GM13976 (cell line): ENCODE results near the gene PUS10.

Experiments used
- DNase-seq: peaks from one replicate; pipeline ENCODE4 v3.0.0; 2012; ENCODE audit warnings: low spot score
- CTCF ChIP-seq: IDR thresholded peaks from 2 replicates; pipeline ENCODE4 v1.5.1; 2012; ENCODE audit warnings: borderline replicate concordance, mild to moderate bottlenecking; ENCODE audit not compliant: insufficient read depth; ENCODE audit errors: extremely low read depth, missing control alignments, control extremely low read depth
- in situ Hi-C: fragments of 300-500 bp; cut with MboI; formaldehyde crosslinking; loops from one replicate; pipeline ENCODE4 v1.12.0; 2022; ENCODE audit warnings: low sequenced_read_pairs, mixed read lengths, inconsistent platforms; ENCODE audit not compliant: unreplicated experiment

The PUS10 gene

GRCh38 chr2:60963190-60963589 is 54.9 kb downstream of the PUS10 start:
- in situ Hi-C loops, result no loop called here
- TF ChIP-seq CTCF, result no peak

GRCh38 chr2:60962528-60962927 is 55.5 kb downstream of the PUS10 start:
- in situ Hi-C loops, result no loop called here
- no peak for DNase-seq
- no peak for TF ChIP-seq CTCF

More at GRCh38 chr2:60963190-60963589, 54.9 kb downstream of the PUS10 start:
- DNase-seq, result no peak

- TF ChIP-seq CTCF, result no peak
- in situ Hi-C loops, result no loop called here
- DNase-seq, result no peak
These were observed 56.6 kb downstream of the PUS10 start for GRCh38 chr2:60961457-60961856.

- DNase-seq, result no peak
- no peak for TF ChIP-seq CTCF
- in situ Hi-C loops, result no loop called here
These were observed 57.3 kb downstream of the PUS10 start for GRCh38 chr2:60960706-60961105.

- no peak for DNase-seq
- in situ Hi-C loops, result no loop called here
- TF ChIP-seq CTCF, result no peak
These were observed 58.6 kb downstream of the PUS10 start for GRCh38 chr2:60959501-60959900.

GRCh38 chr2:60958800-60959199 is 59.3 kb downstream of the PUS10 start:
- TF ChIP-seq CTCF, result no peak
- DNase-seq, result no peak
- in situ Hi-C loops, result no loop called here

- TF ChIP-seq CTCF, result no peak
- in situ Hi-C loops, result no loop called here
- DNase-seq, result no peak
These were observed 59.7 kb downstream of the PUS10 start for GRCh38 chr2:60958361-60958760.
